GM10847 (cell line): ENCODE results near the gene ITGB7.

Source experiments
- POLR2A ChIP-seq: IDR thresholded peaks from 2 replicates; pipeline ENCODE4 v1.6.1; 2011; ENCODE audit not compliant: insufficient read length; ENCODE audit errors: extremely low read depth

The ITGB7 gene

GRCh38 chr12:53160000-53160399, 47.1 kb downstream of the ITGB7 start:
- TF ChIP-seq POLR2A: no peak

- TF ChIP-seq POLR2A: no peak
Measured at GRCh38 chr12:53159195-53159839, 47.7 kb downstream of the ITGB7 start.

- no peak for TF ChIP-seq POLR2A
Measured at GRCh38 chr12:53152390-53152789, 54.7 kb downstream of the ITGB7 start.

GRCh38 chr12:53151039-53151438, 56.0 kb downstream of the ITGB7 start:
- no peak for TF ChIP-seq POLR2A

GRCh38 chr12:53147653-53148052, 59.4 kb downstream of the ITGB7 start:
- no peak for TF ChIP-seq POLR2A

- no peak for TF ChIP-seq POLR2A
Measured at GRCh38 chr12:53147181-53147580, 59.9 kb downstream of the ITGB7 start.

GRCh38 chr12:53145383-53146260, 61.4 kb downstream of the ITGB7 start:
- no peak for TF ChIP-seq POLR2A

- TF ChIP-seq POLR2A: no peak
Measured at GRCh38 chr12:53143355-53143754, 63.7 kb downstream of the ITGB7 start.
